H1 (cell line): ENCODE data around the gene NT5M. TPM values are rescaled to one million over a fixed set of nuclear protein-coding genes. Genes with fewer than 3 reads are reported as not detected.

Experiments
- GTF2F1 ChIP-seq: IDR thresholded peaks from 2 replicates; pipeline ENCODE4 v1.6.1; 2012; ENCODE audit warnings: low read depth, low read length, improper control_type of control experiment, borderline replicate concordance
- RNF2 ChIP-seq: fragments of 200-900, 300-1000 bp; sonication (generic); IDR thresholded peaks from 2 replicates; pipeline ENCODE4 v1.7.1; 2016; ENCODE audit warnings: borderline replicate concordance, low read depth, mild to moderate bottlenecking, antibody characterized with exemption, low read length; ENCODE audit not compliant: poor library complexity, severe bottlenecking; ENCODE audit errors: missing control alignments
- SIX5 ChIP-seq: IDR thresholded peaks from 2 replicates; pipeline ENCODE4 v1.6.1; 2011; ENCODE audit warnings: mild to moderate bottlenecking, low read depth, low read length
- SP1 ChIP-seq: IDR thresholded peaks from 2 replicates; pipeline ENCODE4 v1.6.1; 2011; ENCODE audit warnings: low read depth, low read length
- SP2 ChIP-seq: IDR thresholded peaks from 2 replicates; pipeline ENCODE4 v1.6.1; 2012; ENCODE audit warnings: mild to moderate bottlenecking, low read length, inconsistent platforms
- TAF7 ChIP-seq: optimal IDR thresholded peaks from 2 replicates; pipeline ENCODE3; 2011; ENCODE audit warnings: low read depth, mild to moderate bottlenecking, inconsistent platforms, low read length, moderate library complexity, borderline replicate concordance
- YY1 ChIP-seq: IDR thresholded peaks from 2 replicates; pipeline ENCODE4 v1.6.1; 2011; ENCODE audit warnings: low read depth, mild to moderate bottlenecking, low read length
- polyA plus RNA-seq, 7 experiments: library from polyadenylated mRNA; depleted of rRNA in 3 of 7; stranded (reverse) in 5 of 7; unstranded in 2 of 7; fragments of >200 nt in 5 of 7; fragments of 200-250 nt in 2 of 7; gene quantifications; 1 replicate in 5 of 7; 2 replicates in 1 of 7; 4 replicates in 1 of 7; pipeline versions ENCODE4 v1.2.1 to v1.2.3, GENCODE V29; 2011 to 2013; ENCODE audit warnings: missing spikeins in 2 of 7, mixed read lengths in 2 of 7
- total RNA-seq: library from RNA; stranded (reverse); fragmentation: NEBNext Ultra II Directional; extraction: Animal tissue kit (Norgen Biotek cat#: 25700); gene quantifications from 2 replicates; pipeline ENCODE4 v1.2.1, GENCODE V29; 2021
- TF ChIP-seq, protein P1 (sequence below): fragments of 300-600 bp; sonication (generic); IDR thresholded peaks from 2 replicates; pipeline ENCODE4 v1.7.1; 2012; ENCODE audit warnings: low read length, moderate library complexity, mild to moderate bottlenecking, inconsistent platforms; ENCODE audit not compliant: insufficient replicate concordance
- TF ChIP-seq, protein P2 (sequence below): IDR thresholded peaks from 2 replicates; pipeline ENCODE4 v1.6.1; 2012; ENCODE audit warnings: low read length, inconsistent platforms

The NT5M gene
- total and polyA plus RNA-seq, 2 of the 8 experiments (the other 6 are each of a cell fraction or from before 2014, with no cell fraction given), result 7.6 to 18.2 TPM

DNA sequence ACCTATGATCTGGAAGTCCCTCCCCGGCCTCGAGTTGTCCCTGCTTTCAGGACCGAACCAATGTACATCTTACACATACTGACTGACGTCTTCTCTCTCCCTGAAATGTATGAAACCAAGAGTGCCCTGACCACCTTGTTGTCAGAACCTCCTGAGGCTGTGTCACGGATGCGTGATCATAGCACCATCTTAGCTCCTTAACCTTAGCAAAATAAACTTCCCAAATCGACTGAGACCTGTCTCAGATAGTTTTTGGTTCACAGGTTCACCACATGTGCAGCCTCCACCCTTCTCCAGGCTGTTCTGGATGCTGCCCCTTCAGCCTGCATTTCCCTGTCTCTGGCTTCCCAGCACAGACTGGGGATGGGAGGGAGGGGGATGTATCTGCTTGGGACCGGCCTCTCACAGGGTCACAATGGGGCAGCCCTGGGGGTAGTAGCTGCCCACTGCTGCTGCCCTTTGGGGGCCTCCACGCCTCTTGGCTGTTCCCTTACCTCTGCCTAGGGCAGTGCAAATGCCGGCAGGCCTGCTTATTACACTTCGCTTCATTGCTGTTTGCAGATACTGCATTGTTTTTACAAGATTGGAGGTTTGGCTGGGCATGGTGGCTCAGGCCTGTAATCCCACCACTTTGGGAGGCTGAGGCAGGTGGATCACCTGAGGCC lies 69.8 kb downstream of the NT5M start (continued):
- TF ChIP-seq, protein P1, sequence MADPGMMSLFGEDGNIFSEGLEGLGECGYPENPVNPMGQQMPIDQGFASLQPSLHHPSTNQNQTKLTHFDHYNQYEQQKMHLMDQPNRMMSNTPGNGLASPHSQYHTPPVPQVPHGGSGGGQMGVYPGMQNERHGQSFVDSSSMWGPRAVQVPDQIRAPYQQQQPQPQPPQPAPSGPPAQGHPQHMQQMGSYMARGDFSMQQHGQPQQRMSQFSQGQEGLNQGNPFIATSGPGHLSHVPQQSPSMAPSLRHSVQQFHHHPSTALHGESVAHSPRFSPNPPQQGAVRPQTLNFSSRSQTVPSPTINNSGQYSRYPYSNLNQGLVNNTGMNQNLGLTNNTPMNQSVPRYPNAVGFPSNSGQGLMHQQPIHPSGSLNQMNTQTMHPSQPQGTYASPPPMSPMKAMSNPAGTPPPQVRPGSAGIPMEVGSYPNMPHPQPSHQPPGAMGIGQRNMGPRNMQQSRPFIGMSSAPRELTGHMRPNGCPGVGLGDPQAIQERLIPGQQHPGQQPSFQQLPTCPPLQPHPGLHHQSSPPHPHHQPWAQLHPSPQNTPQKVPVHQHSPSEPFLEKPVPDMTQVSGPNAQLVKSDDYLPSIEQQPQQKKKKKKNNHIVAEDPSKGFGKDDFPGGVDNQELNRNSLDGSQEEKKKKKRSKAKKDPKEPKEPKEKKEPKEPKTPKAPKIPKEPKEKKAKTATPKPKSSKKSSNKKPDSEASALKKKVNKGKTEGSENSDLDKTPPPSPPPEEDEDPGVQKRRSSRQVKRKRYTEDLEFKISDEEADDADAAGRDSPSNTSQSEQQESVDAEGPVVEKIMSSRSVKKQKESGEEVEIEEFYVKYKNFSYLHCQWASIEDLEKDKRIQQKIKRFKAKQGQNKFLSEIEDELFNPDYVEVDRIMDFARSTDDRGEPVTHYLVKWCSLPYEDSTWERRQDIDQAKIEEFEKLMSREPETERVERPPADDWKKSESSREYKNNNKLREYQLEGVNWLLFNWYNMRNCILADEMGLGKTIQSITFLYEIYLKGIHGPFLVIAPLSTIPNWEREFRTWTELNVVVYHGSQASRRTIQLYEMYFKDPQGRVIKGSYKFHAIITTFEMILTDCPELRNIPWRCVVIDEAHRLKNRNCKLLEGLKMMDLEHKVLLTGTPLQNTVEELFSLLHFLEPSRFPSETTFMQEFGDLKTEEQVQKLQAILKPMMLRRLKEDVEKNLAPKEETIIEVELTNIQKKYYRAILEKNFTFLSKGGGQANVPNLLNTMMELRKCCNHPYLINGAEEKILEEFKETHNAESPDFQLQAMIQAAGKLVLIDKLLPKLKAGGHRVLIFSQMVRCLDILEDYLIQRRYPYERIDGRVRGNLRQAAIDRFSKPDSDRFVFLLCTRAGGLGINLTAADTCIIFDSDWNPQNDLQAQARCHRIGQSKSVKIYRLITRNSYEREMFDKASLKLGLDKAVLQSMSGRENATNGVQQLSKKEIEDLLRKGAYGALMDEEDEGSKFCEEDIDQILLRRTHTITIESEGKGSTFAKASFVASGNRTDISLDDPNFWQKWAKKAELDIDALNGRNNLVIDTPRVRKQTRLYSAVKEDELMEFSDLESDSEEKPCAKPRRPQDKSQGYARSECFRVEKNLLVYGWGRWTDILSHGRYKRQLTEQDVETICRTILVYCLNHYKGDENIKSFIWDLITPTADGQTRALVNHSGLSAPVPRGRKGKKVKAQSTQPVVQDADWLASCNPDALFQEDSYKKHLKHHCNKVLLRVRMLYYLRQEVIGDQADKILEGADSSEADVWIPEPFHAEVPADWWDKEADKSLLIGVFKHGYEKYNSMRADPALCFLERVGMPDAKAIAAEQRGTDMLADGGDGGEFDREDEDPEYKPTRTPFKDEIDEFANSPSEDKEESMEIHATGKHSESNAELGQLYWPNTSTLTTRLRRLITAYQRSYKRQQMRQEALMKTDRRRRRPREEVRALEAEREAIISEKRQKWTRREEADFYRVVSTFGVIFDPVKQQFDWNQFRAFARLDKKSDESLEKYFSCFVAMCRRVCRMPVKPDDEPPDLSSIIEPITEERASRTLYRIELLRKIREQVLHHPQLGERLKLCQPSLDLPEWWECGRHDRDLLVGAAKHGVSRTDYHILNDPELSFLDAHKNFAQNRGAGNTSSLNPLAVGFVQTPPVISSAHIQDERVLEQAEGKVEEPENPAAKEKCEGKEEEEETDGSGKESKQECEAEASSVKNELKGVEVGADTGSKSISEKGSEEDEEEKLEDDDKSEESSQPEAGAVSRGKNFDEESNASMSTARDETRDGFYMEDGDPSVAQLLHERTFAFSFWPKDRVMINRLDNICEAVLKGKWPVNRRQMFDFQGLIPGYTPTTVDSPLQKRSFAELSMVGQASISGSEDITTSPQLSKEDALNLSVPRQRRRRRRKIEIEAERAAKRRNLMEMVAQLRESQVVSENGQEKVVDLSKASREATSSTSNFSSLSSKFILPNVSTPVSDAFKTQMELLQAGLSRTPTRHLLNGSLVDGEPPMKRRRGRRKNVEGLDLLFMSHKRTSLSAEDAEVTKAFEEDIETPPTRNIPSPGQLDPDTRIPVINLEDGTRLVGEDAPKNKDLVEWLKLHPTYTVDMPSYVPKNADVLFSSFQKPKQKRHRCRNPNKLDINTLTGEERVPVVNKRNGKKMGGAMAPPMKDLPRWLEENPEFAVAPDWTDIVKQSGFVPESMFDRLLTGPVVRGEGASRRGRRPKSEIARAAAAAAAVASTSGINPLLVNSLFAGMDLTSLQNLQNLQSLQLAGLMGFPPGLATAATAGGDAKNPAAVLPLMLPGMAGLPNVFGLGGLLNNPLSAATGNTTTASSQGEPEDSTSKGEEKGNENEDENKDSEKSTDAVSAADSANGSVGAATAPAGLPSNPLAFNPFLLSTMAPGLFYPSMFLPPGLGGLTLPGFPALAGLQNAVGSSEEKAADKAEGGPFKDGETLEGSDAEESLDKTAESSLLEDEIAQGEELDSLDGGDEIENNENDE, result no peak
- TF ChIP-seq GTF2F1, result no peak
- TF ChIP-seq TAF7, result no peak
- TF ChIP-seq SP1, result no peak
- TF ChIP-seq RNF2, result no peak
- no peak for TF ChIP-seq SIX5
- TF ChIP-seq YY1, result no peak
- TF ChIP-seq, protein P2, sequence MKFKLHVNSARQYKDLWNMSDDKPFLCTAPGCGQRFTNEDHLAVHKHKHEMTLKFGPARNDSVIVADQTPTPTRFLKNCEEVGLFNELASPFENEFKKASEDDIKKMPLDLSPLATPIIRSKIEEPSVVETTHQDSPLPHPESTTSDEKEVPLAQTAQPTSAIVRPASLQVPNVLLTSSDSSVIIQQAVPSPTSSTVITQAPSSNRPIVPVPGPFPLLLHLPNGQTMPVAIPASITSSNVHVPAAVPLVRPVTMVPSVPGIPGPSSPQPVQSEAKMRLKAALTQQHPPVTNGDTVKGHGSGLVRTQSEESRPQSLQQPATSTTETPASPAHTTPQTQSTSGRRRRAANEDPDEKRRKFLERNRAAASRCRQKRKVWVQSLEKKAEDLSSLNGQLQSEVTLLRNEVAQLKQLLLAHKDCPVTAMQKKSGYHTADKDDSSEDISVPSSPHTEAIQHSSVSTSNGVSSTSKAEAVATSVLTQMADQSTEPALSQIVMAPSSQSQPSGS, result no peak
- no peak for TF ChIP-seq SP2
